ENCODE measurements around the gene NAV2. TPM values are rescaled to one million over a fixed set of nuclear protein-coding genes. Genes with fewer than 3 reads are reported as not detected.

NAV2 gene
- total and polyA plus RNA-seq, 3 donors from 2014 or later: 3.4 to 6.0 (median 3.9) TPM

GRCh38 chr11:19832901-19833300, 120.3 kb downstream of the NAV2 start:
- WGBS, 2 donors: 87 to 100% methylated on average over 2 to 3 of the region's 3 CpGs
- H3K27ac ChIP-seq: no peak overlapping the region
- H3K4me1 ChIP-seq: no peaks in the 10 kb centered on the region
- intact Hi-C loops (cut with DNase I; ENCODE audit: low total_unique reads): no loop called here
- TF ChIP-seq, protein P1, sequence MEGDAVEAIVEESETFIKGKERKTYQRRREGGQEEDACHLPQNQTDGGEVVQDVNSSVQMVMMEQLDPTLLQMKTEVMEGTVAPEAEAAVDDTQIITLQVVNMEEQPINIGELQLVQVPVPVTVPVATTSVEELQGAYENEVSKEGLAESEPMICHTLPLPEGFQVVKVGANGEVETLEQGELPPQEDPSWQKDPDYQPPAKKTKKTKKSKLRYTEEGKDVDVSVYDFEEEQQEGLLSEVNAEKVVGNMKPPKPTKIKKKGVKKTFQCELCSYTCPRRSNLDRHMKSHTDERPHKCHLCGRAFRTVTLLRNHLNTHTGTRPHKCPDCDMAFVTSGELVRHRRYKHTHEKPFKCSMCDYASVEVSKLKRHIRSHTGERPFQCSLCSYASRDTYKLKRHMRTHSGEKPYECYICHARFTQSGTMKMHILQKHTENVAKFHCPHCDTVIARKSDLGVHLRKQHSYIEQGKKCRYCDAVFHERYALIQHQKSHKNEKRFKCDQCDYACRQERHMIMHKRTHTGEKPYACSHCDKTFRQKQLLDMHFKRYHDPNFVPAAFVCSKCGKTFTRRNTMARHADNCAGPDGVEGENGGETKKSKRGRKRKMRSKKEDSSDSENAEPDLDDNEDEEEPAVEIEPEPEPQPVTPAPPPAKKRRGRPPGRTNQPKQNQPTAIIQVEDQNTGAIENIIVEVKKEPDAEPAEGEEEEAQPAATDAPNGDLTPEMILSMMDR (IDR thresholded peaks at IDR 0.05): no peak
- no peak for TF ChIP-seq POLR2A (IDR thresholded peaks at IDR 0.05)
- no peaks in the 10 kb centered on the region for H3K36me3 ChIP-seq (ENCODE audit: low read depth, missing control alignments)
- no peak for DNase-seq
- H3K4me3 ChIP-seq: no peak overlapping the region
- no peaks in the 10 kb centered on the region for H3K27me3 ChIP-seq
- H3K9me3 ChIP-seq: no peaks in the 10 kb centered on the region

DNA sequence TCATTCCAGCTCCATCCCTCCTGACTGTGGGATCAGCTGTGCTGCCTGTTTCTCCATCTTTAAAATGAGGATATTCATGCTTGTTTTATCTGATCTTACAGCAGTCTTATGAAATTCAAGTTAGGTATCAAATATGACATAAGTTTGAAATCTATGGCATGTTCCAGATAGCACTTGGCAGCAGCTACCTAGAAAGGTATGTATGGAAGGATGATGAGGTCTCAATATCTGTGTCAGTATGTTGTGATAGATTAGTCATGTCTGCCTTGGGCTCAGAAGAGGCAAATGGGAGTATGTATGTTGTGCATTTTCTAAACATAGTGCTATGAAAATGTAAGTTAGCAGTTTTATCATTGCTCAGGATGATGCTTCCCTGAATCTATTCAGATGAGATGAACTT, 122.1 kb downstream of the NAV2 start:
- Histone ChIP-seq H3K27me3 (no peaks in the 10 kb centered on the region), H3K9me3 (no peaks in the 10 kb centered on the region), H3K27ac (no peak overlapping the region), H3K36me3 (ENCODE audit: low read depth, missing control alignments) (no peaks in the 10 kb centered on the region), H3K4me1 (no peaks in the 10 kb centered on the region), H3K4me3 (no peak overlapping the region)
- intact Hi-C loops (cut with DNase I; ENCODE audit: low total_unique reads): no loop called here
- TF ChIP-seq, protein P1 (IDR thresholded peaks at IDR 0.05): no peak
- no peak for TF ChIP-seq POLR2A (IDR thresholded peaks at IDR 0.05)
- DNase-seq: no peak

- no peak overlapping the region for H3K27ac ChIP-seq
- no peaks in the 10 kb centered on the region for H3K9me3 ChIP-seq
- no peak overlapping the region for H3K4me3 ChIP-seq
- H3K27me3 ChIP-seq: no peaks in the 10 kb centered on the region
- H3K4me1 ChIP-seq: no peaks in the 10 kb centered on the region
- no peaks in the 10 kb centered on the region for H3K36me3 ChIP-seq (ENCODE audit: low read depth, missing control alignments)
- no peak for TF ChIP-seq POLR2A (IDR thresholded peaks at IDR 0.05)
- TF ChIP-seq, protein P1 (IDR thresholded peaks at IDR 0.05): no peak
- no peak for DNase-seq
- intact Hi-C loops (cut with DNase I; ENCODE audit: low total_unique reads): no loop called here
- 72 to 74% methylated on average over 2 of the region's 2 CpGs for WGBS, 2 donors
Observed at GRCh38 chr11:19836666-19837065, 124.0 kb downstream of the NAV2 start.

- 82 to 87% methylated on average over 4 of the region's 4 CpGs for WGBS, 2 donors
- intact Hi-C loops (cut with DNase I; ENCODE audit: low total_unique reads): no loop called here
- H3K4me3 ChIP-seq: no peak overlapping the region
Observed at GRCh38 chr11:19838994-19839768, 126.5 kb downstream of the NAV2 start.

More at GRCh38 chr11:19838994-19839768, 126.5 kb downstream of the NAV2 start:
- Histone ChIP-seq H3K4me1 (no peaks in the 10 kb centered on the region), H3K27ac (no peak overlapping the region), H3K36me3 (ENCODE audit: low read depth, missing control alignments) (no peaks in the 10 kb centered on the region), H3K9me3 (no peaks in the 10 kb centered on the region), H3K27me3 (no peaks in the 10 kb centered on the region)
- TF ChIP-seq, protein P1 (IDR thresholded peaks at IDR 0.05): no peak
- no peak for TF ChIP-seq POLR2A (IDR thresholded peaks at IDR 0.05)
- DNase-seq: no peak

Measured in testis (tissue), 3 donors.